GM15510 (cell line): Measurements from ENCODE around the gene MYCBPAP.

Source experiments
- POLR2A ChIP-seq: IDR thresholded peaks from 3 replicates; pipeline ENCODE4 v1.6.1; 2011; ENCODE audit warnings: borderline replicate concordance; ENCODE audit not compliant: insufficient read length; ENCODE audit errors: extremely low read depth

Gene MYCBPAP

GRCh38 chr17:50468304-50469207 lies 39.7 kb upstream of the MYCBPAP start, which contains the start of gene CHAD:
CHAD (minus strand) TSS chr17:50468880; CDS start chr17:50468813, 67 bp downstream.
- TF ChIP-seq POLR2A = no peak

- TF ChIP-seq POLR2A = no peak
Observed at GRCh38 chr17:50469208-50469605, 39.0 kb upstream of the MYCBPAP start.

GRCh38 chr17:50469671-50470305 lies 38.5 kb upstream of the MYCBPAP start:
- TF ChIP-seq POLR2A = no peak

GRCh38 chr17:50470426-50470825 lies 37.8 kb upstream of the MYCBPAP start:
- TF ChIP-seq POLR2A = no peak

GRCh38 chr17:50471009-50471905 lies 37.0 kb upstream of the MYCBPAP start:
- no peak for TF ChIP-seq POLR2A

GRCh38 chr17:50472286-50472685 lies 36.0 kb upstream of the MYCBPAP start:
- TF ChIP-seq POLR2A = no peak

- TF ChIP-seq POLR2A = no peak
Observed at GRCh38 chr17:50473901-50474300, 34.3 kb upstream of the MYCBPAP start.

- no peak for TF ChIP-seq POLR2A
Observed at GRCh38 chr17:50474523-50474922, 33.7 kb upstream of the MYCBPAP start.

GRCh38 chr17:50475362-50475761 lies 32.9 kb upstream of the MYCBPAP start:
- TF ChIP-seq POLR2A = no peak

- TF ChIP-seq POLR2A = no peak
Observed at GRCh38 chr17:50476545-50477315, 31.5 kb upstream of the MYCBPAP start.

GRCh38 chr17:50477976-50478375 lies 30.3 kb upstream of the MYCBPAP start:
- TF ChIP-seq POLR2A = no peak

GRCh38 chr17:50478391-50479381 lies 29.6 kb upstream of the MYCBPAP start, which contains the start of gene RSAD1:
RSAD1 (plus strand) TSS chr17:50478860; CDS start chr17:50478885, 25 bp downstream.
- TF ChIP-seq POLR2A = peak; percentile 94
